ENCODE data around the gene FRZB.

FRZB gene

DNA sequence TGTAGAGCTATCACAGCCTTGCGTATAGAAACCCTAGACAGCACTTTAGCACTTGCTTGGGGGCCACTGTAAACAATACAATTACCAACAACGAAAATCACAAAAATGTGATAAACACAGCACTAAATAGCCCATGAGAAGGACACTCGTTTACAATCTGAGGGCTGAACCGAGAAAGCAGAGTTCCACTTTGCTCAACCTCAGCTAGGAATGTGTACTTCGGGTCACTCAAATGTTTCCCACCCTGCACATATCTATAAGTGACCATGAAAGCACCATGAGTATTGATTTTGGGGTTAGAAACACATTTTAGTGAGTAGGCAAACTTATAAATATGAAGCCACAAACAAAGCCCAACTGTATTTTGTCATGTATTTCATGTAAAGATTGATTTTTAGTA lies 62.3 kb downstream of the FRZB start:
- no peak for DNase-seq (ENCODE audit: low read depth in 2 of 2)

- DNase-seq (ENCODE audit: low read depth in 2 of 2), result no peak
Measured at GRCh38 chr2:182798736-182799135, 67.7 kb downstream of the FRZB start.

GRCh38 chr2:182792441-182792840 lies 74.0 kb downstream of the FRZB start:
- no peak for DNase-seq (ENCODE audit: low read depth in 2 of 2)

DNA sequence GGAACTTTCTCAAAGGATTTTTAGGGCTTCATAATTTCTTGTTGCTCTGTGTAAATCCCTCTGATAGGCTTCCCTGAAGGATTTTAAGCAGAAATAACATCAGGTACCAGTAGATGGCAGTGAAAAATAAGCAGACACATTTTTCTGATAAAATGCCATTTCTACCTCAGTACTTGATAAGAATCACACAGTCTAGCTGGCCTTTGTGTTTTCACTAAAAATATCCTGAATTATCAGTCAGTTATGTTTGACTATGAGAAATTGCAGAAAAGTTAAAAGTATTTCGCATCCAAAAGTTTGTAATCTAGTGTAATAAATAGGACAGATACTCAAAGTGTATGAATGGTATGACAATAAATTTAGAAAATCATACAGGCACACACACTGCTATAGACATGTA lies 81.7 kb downstream of the FRZB start:
- DNase-seq (ENCODE audit: low read depth in 2 of 2), result no peak

- DNase-seq (ENCODE audit: low read depth in 2 of 2), result no peak
Measured at GRCh38 chr2:182784058-182784706, 82.3 kb downstream of the FRZB start.
